IPS-NIHi7 (cell line): Measurements from ENCODE around the gene RASSF8.

ENCODE experiments used
- DNase-seq: peaks from one replicate; pipeline ENCODE4 v3.0.0; 2012; ENCODE audit warnings: mixed read lengths; ENCODE audit errors: extremely low spot score

RASSF8 gene

DNA sequence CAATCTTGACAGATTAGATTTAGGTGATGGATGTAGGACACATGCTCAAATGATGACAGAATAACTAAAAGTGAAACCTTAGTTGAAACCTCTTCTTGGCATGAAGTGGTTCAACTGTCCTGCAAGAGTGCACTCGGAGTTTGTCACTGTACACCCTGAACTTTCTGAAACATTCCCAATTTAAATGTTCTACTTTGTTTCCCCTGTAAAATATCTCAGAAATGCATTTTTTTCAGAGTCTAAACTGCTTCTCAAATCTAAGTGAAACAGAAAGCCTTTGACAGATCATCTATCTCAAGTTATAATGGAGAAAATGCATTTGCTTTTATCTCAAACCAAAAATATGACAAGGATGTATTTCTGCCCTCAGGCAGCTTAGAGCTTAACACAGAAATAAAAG is 100.3 kb downstream of the RASSF8 start:
- no peak for DNase-seq

- no peak for DNase-seq
Observed at GRCh38 chr12:26062006-26062405, 103.5 kb downstream of the RASSF8 start.

DNA sequence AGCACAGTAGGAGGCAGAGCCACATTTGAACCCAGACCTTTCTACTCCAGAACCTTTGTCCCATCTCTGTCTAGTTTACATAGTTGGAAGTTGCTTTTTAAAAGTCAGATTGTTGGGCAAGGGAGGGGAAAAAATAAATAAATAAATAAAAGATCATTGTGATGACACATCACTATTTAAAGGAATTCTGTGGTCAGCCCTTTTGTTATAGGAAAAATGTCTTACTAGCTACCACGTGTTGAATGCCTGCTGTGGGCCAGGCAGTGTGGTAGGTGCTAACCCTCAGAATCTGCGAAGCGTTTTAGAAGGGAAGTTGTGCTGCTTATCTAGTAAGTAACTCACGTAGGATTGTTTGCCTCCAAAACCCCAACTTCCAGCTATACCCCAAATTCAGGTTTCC is 104.1 kb downstream of the RASSF8 start:
- DNase-seq = no peak

- DNase-seq = peak; percentile 24
Observed at GRCh38 chr12:26065451-26065850, 107.0 kb downstream of the RASSF8 start.

GRCh38 chr12:26068503-26068902 is 110.0 kb downstream of the RASSF8 start:
- DNase-seq = no peak

DNA sequence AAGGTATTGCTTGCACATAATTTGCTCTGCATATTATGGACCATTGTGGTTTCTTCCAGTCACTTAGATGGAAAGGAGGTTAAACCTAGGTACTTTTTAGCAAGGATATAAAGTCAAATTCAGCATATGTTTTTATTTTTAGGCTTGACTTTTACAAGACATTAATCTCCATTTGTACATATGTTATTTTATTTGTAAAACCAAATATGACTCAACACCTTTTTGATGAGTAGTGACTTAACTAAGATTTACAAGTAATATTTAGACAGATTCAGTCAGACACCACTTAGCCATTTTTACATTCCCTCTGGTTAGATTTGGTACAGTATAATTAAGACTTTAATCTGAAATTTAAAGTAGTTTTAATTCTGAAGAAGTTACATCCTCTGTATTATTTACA is 111.3 kb downstream of the RASSF8 start:
- no peak for DNase-seq

- no peak for DNase-seq
Observed at GRCh38 chr12:26077915-26078702, 119.6 kb downstream of the RASSF8 start.

GRCh38 chr12:26080911-26081310 is 122.4 kb downstream of the RASSF8 start:
- no peak for DNase-seq

DNA sequence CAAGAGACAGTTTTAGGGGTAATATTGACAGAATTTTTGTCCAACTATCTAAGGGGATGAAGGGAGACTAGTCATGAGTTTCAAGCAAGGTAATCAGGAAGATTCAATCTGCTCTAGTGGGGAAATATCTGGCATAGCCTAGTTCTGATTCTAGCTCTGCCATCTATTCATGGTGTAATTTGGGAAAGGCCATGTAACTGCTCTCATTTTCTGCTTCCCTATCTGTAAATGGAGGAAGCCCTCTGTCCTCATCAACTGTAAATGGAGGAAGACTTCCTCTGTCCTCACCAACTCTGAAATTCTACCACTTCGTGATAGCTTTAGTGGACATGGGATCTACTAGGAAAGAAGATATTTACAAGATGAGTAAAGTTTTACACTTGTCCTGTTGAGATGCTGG is 128.5 kb downstream of the RASSF8 start:
- no peak for DNase-seq

DNA sequence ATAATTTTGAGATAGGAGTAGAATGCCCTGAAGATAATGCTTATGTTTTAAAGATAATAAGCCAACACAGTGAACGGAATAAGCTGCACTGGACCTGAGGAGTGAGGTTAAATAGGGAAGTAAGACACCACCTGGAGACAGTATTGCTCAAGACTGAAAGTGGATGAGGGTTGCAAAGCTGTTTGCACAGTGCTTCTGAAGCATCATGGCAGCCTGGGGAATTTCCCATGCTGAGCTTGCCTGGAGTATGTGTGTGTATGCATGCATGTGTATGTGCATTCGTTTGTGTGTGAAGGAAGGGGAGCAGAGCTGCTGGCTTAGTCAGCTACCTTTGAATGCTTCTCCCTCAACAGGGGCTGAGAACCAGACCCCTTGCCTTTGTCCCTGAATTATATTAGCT is 130.5 kb downstream of the RASSF8 start:
- no peak for DNase-seq

GRCh38 chr12:26090836-26091510 is 132.5 kb downstream of the RASSF8 start:
- DNase-seq = no peak

- peak; percentile 48 for DNase-seq
Observed at GRCh38 chr12:26091822-26092221, 133.3 kb downstream of the RASSF8 start.

- no peak for DNase-seq
Observed at GRCh38 chr12:26092346-26093105, 134.0 kb downstream of the RASSF8 start.

DNA sequence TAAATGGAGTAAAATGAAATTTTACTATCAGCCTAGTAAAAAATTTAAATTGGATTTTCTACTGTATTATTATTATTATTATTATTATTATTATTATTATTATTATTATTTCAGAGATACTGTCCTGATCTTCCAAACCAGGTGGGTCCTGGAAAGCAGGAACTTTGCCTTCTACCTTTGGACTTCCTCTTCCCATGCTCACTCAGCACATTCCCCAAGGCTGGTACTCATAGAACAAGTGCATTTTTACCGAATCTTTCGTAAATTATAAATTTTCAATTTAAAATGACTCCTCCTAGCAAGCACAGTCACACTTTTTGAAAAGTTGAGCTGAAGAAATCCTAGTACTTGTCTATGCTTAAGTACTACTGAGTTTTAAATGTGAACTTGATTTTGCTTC is 136.7 kb downstream of the RASSF8 start:
- DNase-seq = no peak

GRCh38 chr12:26096036-26096435 is 137.6 kb downstream of the RASSF8 start:
- DNase-seq = no peak

GRCh38 chr12:26097046-26097878 is 138.8 kb downstream of the RASSF8 start:
- DNase-seq = peak; percentile 84

DNA sequence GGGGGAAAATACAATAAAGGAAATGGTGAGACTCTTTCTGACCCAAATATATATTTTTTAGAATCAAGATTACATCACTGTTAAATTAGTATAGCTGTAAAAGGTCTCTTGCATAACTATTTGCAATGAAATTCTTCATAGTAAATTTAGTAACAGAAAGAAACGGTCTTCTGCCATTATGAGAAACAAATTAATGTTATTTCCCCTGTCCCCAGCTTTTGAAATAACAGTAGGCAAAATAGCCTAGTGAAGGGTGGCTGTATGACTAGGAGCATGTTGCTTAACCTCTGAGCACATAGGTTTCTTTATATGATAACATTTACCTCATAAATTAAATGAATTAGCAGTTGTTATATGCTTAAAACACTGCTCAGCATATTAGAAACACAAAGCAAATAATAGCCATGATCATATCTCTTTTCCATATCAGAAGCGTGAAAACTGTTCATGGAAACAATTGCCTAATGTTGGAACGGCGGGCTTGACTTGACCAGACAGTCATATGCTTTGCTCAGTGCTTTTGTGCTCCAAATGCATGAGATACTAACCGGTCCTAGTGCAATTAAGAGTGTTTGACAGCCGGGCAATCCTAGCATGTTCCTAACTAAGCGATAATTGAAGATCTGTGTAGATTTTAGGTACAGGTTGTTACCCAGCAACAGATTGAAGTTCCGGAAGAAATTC is 142.3 kb downstream of the RASSF8 start:
- DNase-seq = no peak

DNA sequence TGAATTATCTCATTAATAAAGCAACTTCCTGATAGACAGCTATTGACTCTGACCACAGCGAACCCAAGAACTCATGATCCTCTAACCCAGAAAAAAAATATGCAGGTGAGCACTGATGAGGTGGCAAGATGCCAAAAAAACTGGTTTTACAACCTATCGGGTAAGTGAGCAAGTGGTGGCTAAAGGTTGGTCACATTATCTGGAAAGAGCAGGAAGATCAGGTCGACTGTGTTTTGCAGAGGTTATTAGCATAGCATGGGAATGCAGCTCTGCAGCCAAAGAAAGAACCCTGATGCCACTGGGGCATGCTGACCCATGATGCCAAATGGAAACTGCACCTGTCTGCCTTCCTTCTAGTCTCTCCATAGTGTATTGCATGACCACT is 142.9 kb downstream of the RASSF8 start:
- no peak for DNase-seq

DNA sequence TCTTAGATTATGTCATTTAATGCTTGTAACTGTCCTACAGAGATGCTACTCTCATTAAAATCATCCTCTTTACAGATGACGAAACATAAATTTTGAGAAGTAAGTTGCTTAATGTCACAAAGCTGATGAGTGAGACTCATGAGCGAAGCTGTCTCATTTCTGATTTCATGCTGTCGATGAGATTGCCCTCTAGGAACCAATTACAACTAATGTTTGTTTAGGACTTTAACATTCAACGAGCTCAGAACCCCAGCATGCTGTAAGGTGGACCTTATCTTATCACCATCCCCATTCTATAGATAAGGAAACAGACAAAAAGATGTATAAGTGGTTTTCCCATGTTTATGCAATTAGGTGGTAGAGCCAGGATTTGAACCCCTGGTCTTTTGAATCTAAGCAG is 143.3 kb downstream of the RASSF8 start:
- no peak for DNase-seq

- DNase-seq = no peak
Observed at GRCh38 chr12:26102953-26103352, 144.5 kb downstream of the RASSF8 start.

DNA sequence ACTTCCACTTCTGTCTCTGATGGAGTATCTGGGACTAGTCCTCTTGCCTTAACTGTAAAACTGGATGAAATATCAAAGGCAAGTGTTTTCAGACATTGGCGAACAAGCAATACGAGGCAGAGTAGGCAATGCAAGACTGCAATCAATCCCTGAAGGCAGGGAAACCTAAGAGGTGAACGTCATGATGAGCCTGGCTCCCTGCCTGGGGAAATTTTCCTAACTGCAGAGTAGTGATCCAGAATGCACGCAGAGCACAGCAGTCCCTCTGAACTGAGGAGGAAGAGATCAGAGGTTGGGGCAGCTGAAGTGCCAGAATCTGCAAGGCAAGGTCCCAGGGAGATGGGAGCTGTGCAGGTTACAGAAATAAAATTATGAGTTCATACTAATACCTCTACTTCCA is 147.9 kb downstream of the RASSF8 start:
- DNase-seq = no peak
